Activated T-helper 1 cell treated with Interleukin-2 at 50 U/mL for 16 hours (primary cell): ENCODE results near the gene GABRB2.

Experiments
- DNase-seq: peaks from one replicate; pipeline ENCODE4 v3.0.0-alpha.2; 2020; ENCODE audit warnings: low read depth

Gene GABRB2

GRCh38 chr5:161387121-161387520 lies 159.4 kb downstream of the GABRB2 start:
- DNase-seq: no peak

GRCh38 chr5:161385027-161385426 lies 161.5 kb downstream of the GABRB2 start:
- no peak for DNase-seq

GRCh38 chr5:161382685-161383084 lies 163.8 kb downstream of the GABRB2 start:
- no peak for DNase-seq

- DNase-seq: no peak
Observed at GRCh38 chr5:161380486-161380885, 166.0 kb downstream of the GABRB2 start.

- no peak for DNase-seq
Observed at GRCh38 chr5:161378701-161379100, 167.8 kb downstream of the GABRB2 start.

- DNase-seq: no peak
Observed at GRCh38 chr5:161376034-161376433, 170.5 kb downstream of the GABRB2 start.

GRCh38 chr5:161373345-161373707 lies 173.2 kb downstream of the GABRB2 start:
- no peak for DNase-seq

- DNase-seq: no peak
Observed at GRCh38 chr5:161372682-161373344, 173.7 kb downstream of the GABRB2 start.

GRCh38 chr5:161369022-161369421 lies 177.5 kb downstream of the GABRB2 start:
- no peak for DNase-seq

GRCh38 chr5:161358446-161358845 lies 188.1 kb downstream of the GABRB2 start:
- DNase-seq: no peak

GRCh38 chr5:161344234-161344633 lies 202.3 kb downstream of the GABRB2 start:
- no peak for DNase-seq

- no peak for DNase-seq
Observed at GRCh38 chr5:161342886-161343285, 203.6 kb downstream of the GABRB2 start.

- no peak for DNase-seq
Observed at GRCh38 chr5:161340012-161340411, 206.5 kb downstream of the GABRB2 start.

- DNase-seq: no peak
Observed at GRCh38 chr5:161333194-161333880, 213.2 kb downstream of the GABRB2 start.

- no peak for DNase-seq
Observed at GRCh38 chr5:161332343-161332742, 214.2 kb downstream of the GABRB2 start.

GRCh38 chr5:161314033-161314432 lies 232.5 kb downstream of the GABRB2 start:
- no peak for DNase-seq

GRCh38 chr5:161312882-161313281 lies 233.6 kb downstream of the GABRB2 start:
- no peak for DNase-seq

- no peak for DNase-seq
Observed at GRCh38 chr5:161311965-161312364, 234.6 kb downstream of the GABRB2 start.

- no peak for DNase-seq
Observed at GRCh38 chr5:161311146-161311708, 235.3 kb downstream of the GABRB2 start.

- DNase-seq: no peak
Observed at GRCh38 chr5:161306351-161306995, 240.1 kb downstream of the GABRB2 start.

GRCh38 chr5:161305601-161306000 lies 240.9 kb downstream of the GABRB2 start:
- DNase-seq: no peak

GRCh38 chr5:161302559-161302958 lies 244.0 kb downstream of the GABRB2 start:
- no peak for DNase-seq

- DNase-seq: no peak
Observed at GRCh38 chr5:161301586-161301985, 244.9 kb downstream of the GABRB2 start.
